HEK293 (cell line): Measurements from ENCODE around the gene SREBF1.

Source experiments
- CTCF ChIA-PET: fragments of 350-600 bp; formaldehyde crosslinking; extraction: SDS; loops from one replicate; lab custom pipeline; 2021; ENCODE audit warnings: antibody characterized with exemption; lab: Yijun Ruan, JAX
- POLR2A ChIA-PET: fragments of 300-600 bp; formaldehyde crosslinking; extraction: SDS; loops from one replicate; lab custom pipeline; 2020; ENCODE audit warnings: antibody characterized with exemption, inconsistent platforms; lab: Yijun Ruan, JAX
- H3K27ac ChIP-seq: fragments of 200-500 bp; sonication (Bioruptor generic); 2 replicates; pipeline ENCODE4 v1.5.1; 2014; ENCODE audit warnings: low read depth, low read length, control low read depth, inconsistent platforms; ENCODE audit errors: extremely low read depth
- H3K36me3 ChIP-seq, 2 experiments: fragments of 200-500 bp in 1 of 2; sonication (Bioruptor generic) in 1 of 2; 1 replicate in 1 of 2; 2 replicates in 1 of 2; pipeline ENCODE4 v1.5.1; 2014 to 2017; ENCODE audit warnings: inconsistent platforms in 2 of 2, low read length in 2 of 2; ENCODE audit not compliant: control insufficient read depth in 2 of 2, insufficient read depth in 1 of 2
- H3K4me1 ChIP-seq: fragments of 200-500 bp; sonication (Bioruptor generic); 2 replicates; pipeline ENCODE4 v1.5.1; 2014; ENCODE audit warnings: mild to moderate bottlenecking, low read length, inconsistent platforms; ENCODE audit not compliant: control insufficient read depth, insufficient read depth
- H3K4me3 ChIP-seq: 2 replicates; pipeline ENCODE4 v1.5.1; 2011; ENCODE audit warnings: low read depth, mild to moderate bottlenecking, control low read depth, low read length, moderate library complexity
- H3K9me3 ChIP-seq: fragments of 200-500 bp; sonication (Bioruptor generic); 2 replicates; pipeline ENCODE4 v1.5.1; 2014; ENCODE audit warnings: low read depth, low read length, inconsistent platforms; ENCODE audit not compliant: control insufficient read depth, insufficient read depth
- BCL11A ChIP-seq: fragments of 450-650 bp; formaldehyde crosslinking; IDR thresholded peaks from 2 replicates; pipeline ENCODE4 v1.5.1; 2016; ENCODE audit warnings: low read depth, missing biosample characterization, missing genetic modification characterization
- CTCF ChIP-seq: fragments of 450-650 bp; formaldehyde crosslinking; IDR thresholded peaks from 2 replicates; pipeline ENCODE4 v1.5.1; 2016; ENCODE audit warnings: missing biosample characterization, missing genetic modification characterization
- GLIS2 ChIP-seq: fragments of 450-650 bp; formaldehyde crosslinking; IDR thresholded peaks from 2 replicates; pipeline ENCODE4 v1.5.1; 2016; ENCODE audit warnings: missing biosample characterization, missing genetic modification characterization
- PATZ1 ChIP-seq: fragments of 450-650 bp; formaldehyde crosslinking; IDR thresholded peaks from 2 replicates; pipeline ENCODE4 v1.5.1; 2016; ENCODE audit warnings: missing biosample characterization, missing genetic modification characterization
- YY1 ChIP-seq: fragments of 450-650 bp; formaldehyde crosslinking; IDR thresholded peaks from 2 replicates; pipeline ENCODE4 v1.5.1; 2018; ENCODE audit warnings: missing biosample characterization, missing genetic modification characterization
- ZBTB1 ChIP-seq: fragments of 450-650 bp; formaldehyde crosslinking; IDR thresholded peaks from 2 replicates; pipeline ENCODE4 v1.5.1; 2016; ENCODE audit warnings: missing biosample characterization, missing genetic modification characterization
- ZBTB44 ChIP-seq: fragments of 450-650 bp; IDR thresholded peaks from 2 replicates; pipeline ENCODE4 v1.5.1; 2018; ENCODE audit warnings: missing biosample characterization, mild to moderate bottlenecking, missing genetic modification characterization
- ZNF112 ChIP-seq: fragments of 450-650 bp; formaldehyde crosslinking; IDR thresholded peaks from 2 replicates; pipeline ENCODE4 v1.5.0; 2017; ENCODE audit warnings: missing biosample characterization, missing genetic modification characterization
- ZNF18 ChIP-seq: fragments of 450-650 bp; formaldehyde crosslinking; IDR thresholded peaks from 2 replicates; pipeline ENCODE4 v1.5.1; 2016; ENCODE audit warnings: missing biosample characterization, missing genetic modification characterization
- ZNF184 ChIP-seq: fragments of 450-650 bp; IDR thresholded peaks from 2 replicates; pipeline ENCODE4 v1.5.1; 2018; ENCODE audit warnings: missing biosample characterization, mild to moderate bottlenecking, missing genetic modification characterization
- ZNF280D ChIP-seq: fragments of 450-650 bp; formaldehyde crosslinking; IDR thresholded peaks from 2 replicates; pipeline ENCODE4 v1.5.1; 2016; ENCODE audit warnings: missing biosample characterization, missing genetic modification characterization
- ZNF391 ChIP-seq: fragments of 450-650 bp; formaldehyde crosslinking; IDR thresholded peaks from 2 replicates; pipeline ENCODE4 v1.5.1; 2016; ENCODE audit warnings: low read depth, missing biosample characterization, missing genetic modification characterization, borderline replicate concordance
- ZNF416 ChIP-seq: fragments of 450-650 bp; formaldehyde crosslinking; IDR thresholded peaks from 2 replicates; pipeline ENCODE4 v1.5.1; 2016; ENCODE audit warnings: missing biosample characterization, missing genetic modification characterization
- ZNF501 ChIP-seq: fragments of 450-650 bp; formaldehyde crosslinking; IDR thresholded peaks from 2 replicates; pipeline ENCODE4 v1.5.1; 2016; ENCODE audit warnings: missing biosample characterization, missing genetic modification characterization
- ZNF624 ChIP-seq: fragments of 450-650 bp; formaldehyde crosslinking; IDR thresholded peaks from 2 replicates; pipeline ENCODE4 v1.5.1; 2017; ENCODE audit warnings: missing biosample characterization, missing genetic modification characterization
- ZNF76 ChIP-seq: fragments of 450-650 bp; formaldehyde crosslinking; IDR thresholded peaks from 2 replicates; pipeline ENCODE4; 2016; ENCODE audit warnings: low read depth, missing biosample characterization, missing genetic modification characterization, borderline replicate concordance
- ZNF830 ChIP-seq: fragments of 450-650 bp; IDR thresholded peaks from 2 replicates; pipeline ENCODE4 v1.5.0; 2018; ENCODE audit warnings: missing biosample characterization, missing genetic modification characterization, low read depth, mild to moderate bottlenecking, moderate library complexity

Gene SREBF1

GRCh38 chr17:17812211-17813054, 24.4 kb downstream of the SREBF1 start (continued):
- peak; percentile 43 for TF ChIP-seq PATZ1
- peak; percentile 92 for TF ChIP-seq CTCF (tag by site-specific recombination)
- peak; percentile 80; the same call in 1 of the 2 replicates for TF ChIP-seq BCL11A (tag by site-specific recombination)
- TF ChIP-seq ZNF501 (tag by site-specific recombination) = no peak
- TF ChIP-seq GLIS2 = peak; percentile 89
- TF ChIP-seq ZNF76 (tag by site-specific recombination) = no peak
- TF ChIP-seq ZNF18 (tag by site-specific recombination) = no peak
- TF ChIP-seq ZNF830 = no peak
- TF ChIP-seq, all 188 proteins: peak for 19

- ChIA-PET CTCF (interaction anchor here (0.6 to 3.5 kb wide), 29 partner anchors 9 to 1579 kb away, joined by 3 to 40 read pairs (median 4); partner anchors contain the start of gene SREBF1), POLR2A (interaction anchor here (0.7 to 2.0 kb wide), 6 partner anchors 24 to 170 kb away, joined by 3 to 6 read pairs (median 5); partner anchors contain the start of genes DRC3 and TOM1L2)
- Histone ChIP-seq H3K4me3 (no peak overlapping the region), H3K36me3 (peaks cover 0 to 68% of the 10 kb centered on the region in 2 experiments; a peak in 1 of 3 replicates), H3K27ac (peak overlapping the region; percentile 52), H3K9me3 (no peaks in the 10 kb centered on the region), H3K4me1 (peaks cover 6% of the 10 kb centered on the region)
- TF ChIP-seq ZNF112 (tag by site-specific recombination) = no peak
- no peak for TF ChIP-seq YY1 (tag by site-specific recombination)
- no peak for TF ChIP-seq ZNF624 (tag by site-specific recombination)
- TF ChIP-seq ZNF416 (tag by site-specific recombination) = no peak
- no peak for TF ChIP-seq ZNF184 (tag by site-specific recombination)
- peak; percentile 80 for TF ChIP-seq PATZ1
- no peak for TF ChIP-seq ZBTB44
- no peak for TF ChIP-seq ZBTB1 (tag by site-specific recombination)
- no peak for TF ChIP-seq ZNF280D (tag by site-specific recombination)
- TF ChIP-seq ZNF391 (tag by site-specific recombination) = no peak
Measured at GRCh38 chr17:17811381-17812210, 25.2 kb downstream of the SREBF1 start.
